ENCODE data around the gene GRM4.
"Not testable (repeated sequence)": the region's sequence is repeated elsewhere in the genome, so short reads cannot be mapped to it uniquely, and the experiment has no call there.

Gene GRM4

GRCh38 chr6:34018961-34019606 lies 126.8 kb downstream of the GRM4 start:
- Histone ChIP-seq H3K9me2 (ENCODE audit: low read depth, low read length) (no peaks in the 10 kb centered on the region), H3F3A (ENCODE audit: insufficient read depth, low read length) (no peaks in the 10 kb centered on the region), H2AFZ (ENCODE audit: low read length) (no peak overlapping the region), H3K9me3 (ENCODE audit: low read length) (no peaks in the 10 kb centered on the region), H3K27ac (ENCODE audit: low read depth, low read length, poor library complexity, severe bottlenecking) (no peak overlapping the region), H3K4me2 (ENCODE audit: low read length) (no peak overlapping the region), H3K4me1 (ENCODE audit: insufficient read depth, low read length, severe bottlenecking) (no peaks in the 10 kb centered on the region), H3K27me3 (ENCODE audit: insufficient read depth, low read length) (no peaks in the 10 kb centered on the region; the same call in 1 of the 2 replicates), H3K9ac (ENCODE audit: low read length) (no peak overlapping the region), H3K36me3 (ENCODE audit: insufficient read depth, low read length) (no peaks in the 10 kb centered on the region), H3K79me2 (ENCODE audit: insufficient read depth, low read length) (no peaks in the 10 kb centered on the region), H3K4me3 (ENCODE audit: low read depth, low read length, poor library complexity, severe bottlenecking) (no peak overlapping the region), H4K20me1 (ENCODE audit: insufficient read depth, low read length) (no peaks in the 10 kb centered on the region)
- no peak for TF ChIP-seq EZH2 (IDR thresholded peaks at IDR 0.05; ENCODE audit: borderline replicate concordance, low read length)
- no peak for TF ChIP-seq CTCF (IDR thresholded peaks at IDR 0.05; ENCODE audit: low read length)

DNA sequence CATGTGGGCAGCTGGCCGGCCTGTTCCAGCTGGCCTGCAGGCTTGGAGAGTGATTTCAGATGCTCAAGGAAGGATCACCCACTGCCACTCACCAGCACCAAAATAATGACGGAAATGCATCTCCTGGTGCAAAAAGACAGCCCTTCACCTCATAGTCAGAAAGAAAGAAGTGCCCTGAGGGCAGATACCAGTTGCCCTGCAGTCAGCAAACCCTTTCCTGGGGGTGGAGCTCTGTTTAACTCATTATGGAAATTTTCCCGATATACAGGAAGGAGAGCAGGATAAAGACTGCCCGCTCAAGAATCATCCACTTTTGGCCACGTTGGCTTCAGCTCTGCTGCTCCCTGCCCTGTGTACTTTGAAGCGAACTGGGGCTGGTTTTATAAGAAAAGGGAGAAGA lies 127.9 kb downstream of the GRM4 start:
- Histone ChIP-seq H3K4me3 (ENCODE audit: low read depth, low read length, poor library complexity, severe bottlenecking) (no peak overlapping the region), H3K9me2 (ENCODE audit: low read depth, low read length) (no peaks in the 10 kb centered on the region), H3K79me2 (ENCODE audit: insufficient read depth, low read length) (no peaks in the 10 kb centered on the region), H3K4me2 (ENCODE audit: low read length) (no peak overlapping the region), H3F3A (ENCODE audit: insufficient read depth, low read length) (no peaks in the 10 kb centered on the region), H3K27me3 (ENCODE audit: insufficient read depth, low read length) (peaks cover 3% of the 10 kb centered on the region; the same call in 1 of the 2 replicates), H3K9ac (ENCODE audit: low read length) (no peak overlapping the region), H2AFZ (ENCODE audit: low read length) (no peak overlapping the region), H3K9me3 (ENCODE audit: low read length) (no peaks in the 10 kb centered on the region), H3K27ac (ENCODE audit: low read depth, low read length, poor library complexity, severe bottlenecking) (no peak overlapping the region), H3K4me1 (ENCODE audit: insufficient read depth, low read length, severe bottlenecking) (no peaks in the 10 kb centered on the region), H3K36me3 (ENCODE audit: insufficient read depth, low read length) (no peaks in the 10 kb centered on the region), H4K20me1 (ENCODE audit: insufficient read depth, low read length) (no peaks in the 10 kb centered on the region)
- no peak for TF ChIP-seq EZH2 (IDR thresholded peaks at IDR 0.05; ENCODE audit: borderline replicate concordance, low read length)
- TF ChIP-seq CTCF (IDR thresholded peaks at IDR 0.05; ENCODE audit: low read length) = no peak

- H3K4me2 ChIP-seq (ENCODE audit: low read length) = no peak overlapping the region
- peaks cover 3% of the 10 kb centered on the region; the same call in 1 of the 2 replicates for H3K27me3 ChIP-seq (ENCODE audit: insufficient read depth, low read length)
- TF ChIP-seq EZH2 (IDR thresholded peaks at IDR 0.05; ENCODE audit: borderline replicate concordance, low read length) (no peak), CTCF (IDR thresholded peaks at IDR 0.05; ENCODE audit: low read length) (no peak)
These were observed 128.6 kb downstream of the GRM4 start for GRCh38 chr6:34017106-34017805.

GRCh38 chr6:34016573-34016972 lies 129.3 kb downstream of the GRM4 start:
- H3K27ac ChIP-seq (ENCODE audit: low read depth, low read length, poor library complexity, severe bottlenecking); H3K4me2 ChIP-seq (ENCODE audit: low read length); H3K4me1 ChIP-seq (ENCODE audit: insufficient read depth, low read length, severe bottlenecking); H2AFZ ChIP-seq (ENCODE audit: low read length); H3K9ac ChIP-seq (ENCODE audit: low read length); H3K36me3 ChIP-seq (ENCODE audit: insufficient read depth, low read length); H3K9me2 ChIP-seq (ENCODE audit: low read depth, low read length); H3K27me3 ChIP-seq (ENCODE audit: insufficient read depth, low read length); H3F3A ChIP-seq (ENCODE audit: insufficient read depth, low read length); H3K9me3 ChIP-seq (ENCODE audit: low read length); H3K79me2 ChIP-seq (ENCODE audit: insufficient read depth, low read length); H4K20me1 ChIP-seq (ENCODE audit: insufficient read depth, low read length); H3K4me3 ChIP-seq (ENCODE audit: low read depth, low read length, poor library complexity, severe bottlenecking): not testable (repeated sequence)

More at GRCh38 chr6:34017106-34017805, 128.6 kb downstream of the GRM4 start:
- Histone ChIP-seq H3K79me2 (ENCODE audit: insufficient read depth, low read length) (no peaks in the 10 kb centered on the region), H3K36me3 (ENCODE audit: insufficient read depth, low read length) (no peaks in the 10 kb centered on the region), H3K9me2 (ENCODE audit: low read depth, low read length) (no peaks in the 10 kb centered on the region), H4K20me1 (ENCODE audit: insufficient read depth, low read length) (no peaks in the 10 kb centered on the region), H3F3A (ENCODE audit: insufficient read depth, low read length) (no peaks in the 10 kb centered on the region), H3K4me1 (ENCODE audit: insufficient read depth, low read length, severe bottlenecking) (no peaks in the 10 kb centered on the region), H3K4me3 (ENCODE audit: low read depth, low read length, poor library complexity, severe bottlenecking) (no peak overlapping the region), H3K27ac (ENCODE audit: low read depth, low read length, poor library complexity, severe bottlenecking) (no peak overlapping the region), H3K9ac (ENCODE audit: low read length) (no peak overlapping the region), H3K9me3 (ENCODE audit: low read length) (no peaks in the 10 kb centered on the region), H2AFZ (ENCODE audit: low read length) (no peak overlapping the region)

All from OCI-LY1 (cell line).